ENCODE results near the gene SFSWAP. TPM values are rescaled to one million over a fixed set of nuclear protein-coding genes. Genes with fewer than 3 reads are reported as not detected.

SFSWAP gene
- total RNA-seq, 1 experiment from 2014 or later: 76.3 TPM

GRCh38 chr12:131801254-131801866 lies 90.5 kb downstream of the SFSWAP start (continued):
- TF ChIP-seq AR (CRISPR knock-in tag; IDR thresholded peaks at IDR 0.05) (no peak), ERG (CRISPR knock-in tag; IDR thresholded peaks at IDR 0.05) (no peak), ZNF121 (CRISPR knock-in tag; IDR thresholded peaks at IDR 0.05) (no peak), EMX1 (CRISPR knock-in tag; IDR thresholded peaks at IDR 0.05) (no peak), GTF2I (CRISPR knock-in tag; conservative IDR thresholded peaks at IDR 0.05) (no peak)

- H3K9me3 Mint-ChIP-seq: peaks cover 4% of the 10 kb centered on the region
- no peak overlapping the region for H3K4me3 Mint-ChIP-seq
- peaks cover 2% of the 10 kb centered on the region; the same call in 1 of the 2 replicates for H3K4me1 Mint-ChIP-seq
- H3K27me3 Mint-ChIP-seq (ENCODE audit: low read depth): no peaks in the 10 kb centered on the region
- ChIA-PET CTCF (no interaction called here), POLR2A (no interaction called here)
- H3K36me3 Mint-ChIP-seq: peaks cover 22% of the 10 kb centered on the region
- ATAC-seq (0 out of 2 replicates have a peak, but pooled peaks have one; percentile 20), DNase-seq (ENCODE audit: low spot score) (no peak)
- H3K27ac Mint-ChIP-seq: peak overlapping the region; percentile 74
- no peak for TF ChIP-seq ZNF532 (CRISPR knock-in tag; IDR thresholded peaks at IDR 0.05; ENCODE audit: borderline replicate concordance)
- no peak for TF ChIP-seq TEAD1 (CRISPR knock-in tag; IDR thresholded peaks at IDR 0.05)
- no peak for TF ChIP-seq NFATC4 (CRISPR knock-in tag; IDR thresholded peaks at IDR 0.05)
- TF ChIP-seq ZBTB21 (CRISPR knock-in tag; IDR thresholded peaks at IDR 0.05; ENCODE audit: borderline replicate concordance): no peak
- no peak for TF ChIP-seq ZNF416 (CRISPR knock-in tag; IDR thresholded peaks at IDR 0.05)
- no peak for TF ChIP-seq ZNF281 (CRISPR knock-in tag; IDR thresholded peaks at IDR 0.05)
- TF ChIP-seq PREB (CRISPR knock-in tag; IDR thresholded peaks at IDR 0.05; ENCODE audit: borderline replicate concordance): no peak
- TF ChIP-seq NR2C2 (CRISPR knock-in tag; IDR thresholded peaks at IDR 0.05): no peak
- TF ChIP-seq EMX1 (CRISPR knock-in tag; IDR thresholded peaks at IDR 0.05): no peak
- TF ChIP-seq NFYB (CRISPR knock-in tag; conservative IDR thresholded peaks at IDR 0.05; ENCODE audit: low read depth): no peak
- no peak for TF ChIP-seq ZNF263 (CRISPR knock-in tag; IDR thresholded peaks at IDR 0.05; ENCODE audit: low read depth)
- no peak for TF ChIP-seq ZNF671 (CRISPR knock-in tag; IDR thresholded peaks at IDR 0.05)
- no peak for TF ChIP-seq HMGXB4 (CRISPR knock-in tag; IDR thresholded peaks at IDR 0.05)
These were observed 93.2 kb downstream of the SFSWAP start for GRCh38 chr12:131803961-131804521.
